ENCODE measurements around the gene UBE3B.

Gene UBE3B

GRCh38 chr12:109500406-109501185 is 23.2 kb downstream of the UBE3B start:
- DNase-seq = no peak

GRCh38 chr12:109501299-109501698 is 23.9 kb downstream of the UBE3B start:
- DNase-seq = no peak

- no peak for DNase-seq
These were observed 24.9 kb downstream of the UBE3B start for GRCh38 chr12:109502332-109502731.

DNA sequence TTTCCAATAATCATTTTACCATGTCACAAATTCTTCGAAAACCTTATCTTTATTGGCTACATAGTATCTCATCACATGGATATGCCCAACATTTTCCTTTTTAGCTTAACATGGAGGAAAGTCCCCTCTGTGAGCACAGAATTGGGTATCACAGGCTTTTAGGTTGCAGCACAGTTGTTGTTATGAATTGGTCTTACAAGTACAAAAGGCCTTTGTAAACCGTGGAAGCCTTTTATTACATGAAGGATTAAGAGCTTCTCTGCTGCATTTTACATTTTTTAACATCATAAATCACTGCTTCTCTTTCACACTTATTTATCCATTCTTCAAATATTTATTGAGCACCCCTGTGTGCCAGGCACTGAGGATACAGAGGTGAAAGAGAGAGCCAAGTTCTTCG is 26.2 kb downstream of the UBE3B start:
- DNase-seq = peak; percentile 60

GRCh38 chr12:109504068-109504467 is 26.6 kb downstream of the UBE3B start:
- no peak for DNase-seq

- no peak for DNase-seq
These were observed 32.8 kb downstream of the UBE3B start for GRCh38 chr12:109510196-109510595.

GRCh38 chr12:109512608-109513007 is 35.2 kb downstream of the UBE3B start:
- no peak for DNase-seq

- no peak for DNase-seq
These were observed 35.6 kb downstream of the UBE3B start for GRCh38 chr12:109513051-109513450.

- DNase-seq = no peak
These were observed 36.5 kb downstream of the UBE3B start for GRCh38 chr12:109513977-109514376.

GRCh38 chr12:109517619-109518018 is 40.2 kb downstream of the UBE3B start:
- DNase-seq = no peak

DNA sequence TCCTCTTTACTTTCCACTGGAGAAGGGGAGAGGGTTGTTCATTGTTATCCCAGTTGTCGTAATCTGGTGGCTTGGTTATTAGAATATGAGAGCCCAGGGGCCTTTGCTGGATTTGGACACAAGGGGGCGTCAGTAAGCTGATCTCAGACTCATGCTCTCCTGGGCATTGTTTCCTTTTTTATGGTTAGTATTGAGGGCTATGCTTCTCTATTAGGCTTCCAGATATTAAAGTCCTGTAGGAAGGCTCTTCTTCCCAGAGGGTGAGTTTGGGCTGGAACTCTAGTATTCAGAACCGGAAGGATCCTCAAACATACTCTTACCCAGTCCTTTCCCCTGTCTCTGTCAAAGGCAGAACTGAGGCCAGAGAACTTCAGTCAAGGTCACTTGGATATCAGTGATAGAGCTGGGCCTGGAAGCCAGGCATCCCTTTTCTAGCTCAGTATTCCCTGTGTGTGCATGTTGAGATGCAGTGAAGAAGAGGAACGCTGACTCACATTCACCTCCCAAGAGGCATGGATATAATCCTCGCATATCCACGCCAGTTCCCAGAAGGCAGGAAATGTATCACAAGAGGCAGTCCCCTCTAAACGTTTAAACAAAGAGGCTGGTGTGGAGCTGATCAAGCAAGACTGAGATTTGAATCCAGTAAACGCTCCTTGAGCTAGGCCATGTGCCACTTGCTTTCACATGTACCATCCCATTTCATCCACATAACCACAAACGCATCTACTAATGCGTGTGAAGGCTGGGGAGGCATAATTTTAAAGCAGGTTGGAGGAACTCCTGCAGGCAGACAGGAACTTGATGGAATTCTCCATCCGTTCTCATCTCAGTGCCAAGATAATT is 41.6 kb downstream of the UBE3B start:
- peak; percentile 78 for DNase-seq

DNA sequence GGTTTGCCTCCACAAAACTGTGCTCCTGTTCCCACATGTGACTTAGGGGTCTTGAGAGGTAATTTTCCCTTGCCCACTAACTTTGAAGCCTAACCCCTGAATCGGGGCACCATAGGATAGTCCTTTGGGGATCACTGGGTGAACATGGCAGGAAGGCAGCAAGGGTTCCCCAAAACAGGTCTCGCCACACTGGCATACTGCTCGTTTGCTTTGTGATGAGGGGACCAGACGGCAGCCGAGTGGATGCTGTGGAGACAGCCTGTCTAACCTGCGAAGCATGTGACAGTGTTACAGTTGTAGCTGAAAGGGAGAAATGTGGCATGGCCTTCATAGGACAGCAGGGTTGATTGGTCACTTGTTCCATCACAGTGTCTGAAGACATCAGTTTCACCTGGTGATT is 42.4 kb downstream of the UBE3B start:
- DNase-seq = no peak

DNA sequence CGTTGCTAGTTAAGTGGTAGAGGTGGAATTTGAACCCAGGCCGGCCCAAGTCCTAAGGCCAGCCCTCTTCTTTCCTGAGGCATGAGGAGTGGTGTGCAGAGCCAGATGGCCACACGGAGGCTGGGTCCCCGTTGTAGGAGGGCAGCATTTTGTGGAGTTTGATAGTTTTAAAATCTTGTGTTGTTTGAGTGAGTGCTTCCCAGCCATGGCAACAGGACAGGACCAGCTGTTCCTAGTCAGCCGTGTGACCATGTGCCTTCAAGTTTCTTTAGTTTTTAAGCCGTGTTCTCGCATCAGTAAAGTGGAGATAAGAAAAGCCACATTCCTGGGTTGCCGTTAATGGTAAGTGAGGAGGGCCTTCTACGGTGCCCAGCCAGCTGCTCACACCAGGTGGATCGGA is 44.4 kb downstream of the UBE3B start:
- no peak for DNase-seq

DNA sequence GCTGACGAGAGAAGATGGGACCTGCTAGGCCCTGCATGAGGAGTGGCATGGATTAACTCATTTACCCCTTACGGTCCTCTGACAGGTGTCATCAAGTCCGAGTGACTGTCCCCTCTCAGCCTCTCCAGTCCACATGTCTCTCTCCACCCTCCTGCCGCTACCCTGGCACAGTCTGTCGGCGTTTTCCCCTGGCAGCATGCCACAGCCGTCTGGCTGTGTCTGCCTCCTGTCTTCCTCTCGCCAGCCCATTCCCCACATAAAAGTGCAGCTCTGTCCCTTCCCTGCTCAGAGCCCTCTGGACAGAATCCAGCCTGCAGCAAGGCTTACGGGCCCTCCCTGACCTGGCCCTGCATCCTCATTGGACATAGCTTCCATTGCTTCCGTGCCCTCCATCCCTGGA is 45.6 kb downstream of the UBE3B start:
- DNase-seq = peak; percentile 33

GRCh38 chr12:109523504-109523903 is 46.1 kb downstream of the UBE3B start:
- DNase-seq = no peak

- no peak for DNase-seq
These were observed 47.2 kb downstream of the UBE3B start for GRCh38 chr12:109524466-109525278.

DNA sequence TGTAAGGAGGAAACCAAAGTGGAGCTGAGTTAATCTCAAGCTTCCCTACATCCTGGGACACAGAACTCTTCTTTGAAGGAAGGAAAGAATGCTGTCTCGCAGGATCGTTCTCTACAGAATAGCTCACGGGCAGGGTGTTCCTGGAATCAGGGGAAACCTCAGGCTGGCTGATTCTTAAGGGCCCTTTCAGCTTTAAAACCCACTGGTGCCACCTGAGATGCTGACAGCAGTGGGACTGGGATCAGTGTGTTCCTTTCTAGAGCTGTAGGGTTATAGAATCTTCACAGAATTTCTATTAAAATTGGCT is 47.8 kb downstream of the UBE3B start:
- DNase-seq = no peak

DNA sequence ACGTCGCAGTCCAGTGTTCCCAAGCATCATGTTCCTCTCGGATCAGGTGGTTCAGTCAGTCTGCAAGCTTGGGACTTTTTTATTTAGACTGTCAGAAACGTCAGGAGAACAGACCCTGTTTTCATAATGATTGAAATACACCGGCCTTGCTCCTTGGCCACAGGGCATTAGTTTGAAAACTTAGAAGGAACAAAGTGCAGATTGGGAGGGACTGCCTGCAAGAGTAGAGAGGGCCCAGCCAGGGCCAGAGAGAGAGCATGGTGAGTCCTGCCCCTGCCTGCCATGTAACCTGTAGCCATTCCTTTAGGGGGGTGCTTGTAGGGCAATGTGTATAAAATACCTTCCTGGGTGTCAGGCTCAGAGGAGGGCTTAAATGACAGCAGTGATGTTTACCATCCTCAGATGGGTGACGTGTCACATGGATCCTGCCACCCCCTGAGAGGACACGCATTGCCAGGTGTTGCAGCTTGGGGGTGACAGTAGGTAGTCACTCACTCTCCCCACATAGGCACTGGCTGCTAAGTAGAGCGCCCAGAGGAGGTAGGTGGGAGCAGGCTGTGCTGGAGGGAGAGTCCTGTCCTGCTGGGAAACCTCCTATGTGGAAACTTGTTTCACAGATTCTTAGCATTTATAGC is 50.2 kb downstream of the UBE3B start:
- no peak for DNase-seq

DNA sequence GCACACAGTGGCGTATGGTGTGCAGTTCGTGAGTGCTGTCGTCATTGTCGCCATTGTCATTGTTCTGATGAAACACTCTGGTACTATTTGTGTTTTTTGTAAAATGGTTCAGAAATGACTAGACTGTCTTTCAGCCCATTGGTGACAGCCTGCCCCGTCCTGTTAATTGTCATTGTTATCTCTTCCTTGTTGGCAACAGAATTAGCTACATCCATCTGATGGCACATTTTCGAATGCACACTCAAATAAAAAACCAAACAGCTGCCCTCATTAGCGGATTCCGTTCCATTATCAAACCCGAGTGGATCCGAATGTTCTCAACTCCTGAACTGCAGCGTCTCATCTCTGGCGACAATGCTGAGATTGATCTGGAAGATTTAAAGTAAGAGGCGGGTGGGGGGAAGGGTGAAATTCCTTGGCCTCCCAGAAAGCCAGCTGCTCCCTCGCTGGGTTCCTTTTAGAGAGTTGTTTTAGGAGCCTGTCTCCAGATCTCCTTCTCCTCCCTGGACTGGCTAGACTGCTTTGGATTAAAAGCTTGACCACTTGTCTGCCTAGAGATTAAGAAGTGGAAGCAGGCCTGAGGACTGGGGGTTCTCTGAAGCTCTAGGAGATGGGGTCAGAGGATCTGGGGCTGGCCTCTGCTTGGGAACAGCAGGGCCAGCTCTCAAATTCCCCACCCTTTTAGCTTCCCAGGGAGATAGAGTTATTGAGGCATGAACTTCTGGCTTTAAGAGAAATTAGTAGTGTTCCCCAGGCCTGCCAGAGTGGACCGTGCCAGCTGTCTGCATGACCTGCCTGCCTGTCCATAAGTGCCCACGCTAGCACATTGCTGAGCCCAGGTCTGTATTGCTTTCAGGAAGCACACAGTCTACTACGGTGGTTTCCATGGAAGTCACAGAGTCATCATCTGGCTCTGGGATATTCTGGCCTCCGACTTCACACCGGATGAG is 52.5 kb downstream of the UBE3B start:
- peak; percentile 43 for DNase-seq

GRCh38 chr12:109531411-109531810 is 54.0 kb downstream of the UBE3B start:
- no peak for DNase-seq

DNA sequence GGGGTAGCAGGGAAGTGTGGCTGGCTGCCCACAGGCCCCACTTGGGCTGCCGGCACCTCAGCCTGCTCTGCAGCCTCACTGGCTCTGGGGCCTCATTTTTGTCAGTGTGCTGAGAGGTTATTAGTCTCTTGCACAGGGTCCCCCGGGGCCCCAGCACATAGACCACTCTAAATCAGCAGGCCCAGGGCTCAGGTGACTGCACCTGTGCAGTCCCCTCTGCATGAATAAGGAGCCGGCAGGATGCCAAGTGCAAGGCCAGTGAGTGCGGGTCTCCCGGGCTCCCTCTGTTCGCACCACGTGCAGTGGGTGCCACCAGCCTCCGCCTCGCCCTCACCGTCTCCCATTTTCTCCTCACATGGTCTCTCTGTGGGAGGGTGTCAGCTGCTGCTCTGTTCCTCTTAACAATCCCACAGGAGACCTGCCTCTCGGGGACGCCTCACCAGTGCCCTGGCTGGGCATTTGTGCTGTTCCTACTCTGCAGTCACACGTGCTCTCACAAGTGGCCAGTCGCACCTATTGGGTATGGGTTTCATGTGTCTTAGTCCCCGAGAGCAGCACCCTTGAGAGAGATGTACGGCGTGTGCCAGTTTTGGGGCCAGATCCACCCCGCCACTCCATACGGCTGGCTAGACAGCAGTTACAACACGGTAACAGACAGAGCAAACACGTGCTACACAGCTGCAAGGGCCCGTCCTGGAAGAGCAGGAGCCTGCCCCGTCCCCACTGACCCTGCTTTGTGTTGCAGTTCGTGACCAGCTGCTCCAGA is 55.5 kb downstream of the UBE3B start:
- DNase-seq = no peak
